Nephron progenitor cell (in vitro differentiated cells): ENCODE measurements around the gene SCRT2.

Experiments
- DNase-seq: peaks from one replicate; pipeline ENCODE4 v3.0.0; 2021
- H3K27ac Mint-ChIP-seq: 2 replicates; pipeline ENCODE4 v1.8.0; 2021; ENCODE audit warnings: mild to moderate bottlenecking, moderate library complexity, mixed read lengths
- H3K27me3 Mint-ChIP-seq: 2 replicates; pipeline ENCODE4 v1.8.0; 2021; ENCODE audit warnings: mild to moderate bottlenecking, low read depth, mixed read lengths; ENCODE audit not compliant: poor library complexity
- H3K36me3 Mint-ChIP-seq: 2 replicates; pipeline ENCODE4 v1.8.0; 2021; ENCODE audit warnings: low read depth, mixed read lengths
- H3K4me1 Mint-ChIP-seq: 2 replicates; pipeline ENCODE4 v1.8.0; 2021; ENCODE audit warnings: mixed read lengths
- H3K4me3 Mint-ChIP-seq: 2 replicates; pipeline ENCODE4 v1.8.0; 2021; ENCODE audit warnings: mild to moderate bottlenecking, moderate library complexity, mixed read lengths
- H3K9me3 Mint-ChIP-seq: 2 replicates; pipeline ENCODE4 v1.8.0; 2021; ENCODE audit warnings: mild to moderate bottlenecking, moderate library complexity, mixed read lengths
- CTCF ChIP-seq: fragments of 200-600 bp; sonication (generic); IDR thresholded peaks from 2 replicates; pipeline ENCODE4 v1.5.0; 2021; ENCODE audit warnings: antibody characterized with exemption

The SCRT2 gene

GRCh38 chr20:689947-690346 is 14.3 kb upstream of the SCRT2 start:
- no peaks in the 10 kb centered on the region for H3K9me3 Mint-ChIP-seq
- peaks cover 24% of the 10 kb centered on the region for H3K4me1 Mint-ChIP-seq
- no peak for DNase-seq
- H3K36me3 Mint-ChIP-seq, result no peaks in the 10 kb centered on the region
- TF ChIP-seq CTCF, result no peak
- H3K27me3 Mint-ChIP-seq, result peaks cover 73% of the 10 kb centered on the region
- H3K27ac Mint-ChIP-seq, result no peak overlapping the region
- H3K4me3 Mint-ChIP-seq, result no peak overlapping the region

- no peak overlapping the region for H3K27ac Mint-ChIP-seq
- peaks cover 73% of the 10 kb centered on the region for H3K27me3 Mint-ChIP-seq
- DNase-seq, result no peak
- no peaks in the 10 kb centered on the region for H3K9me3 Mint-ChIP-seq
- H3K4me1 Mint-ChIP-seq, result peaks cover 24% of the 10 kb centered on the region
- no peaks in the 10 kb centered on the region for H3K36me3 Mint-ChIP-seq
- H3K4me3 Mint-ChIP-seq, result no peak overlapping the region
- TF ChIP-seq CTCF, result no peak
Observed at GRCh38 chr20:689348-689747, 13.7 kb upstream of the SCRT2 start.

GRCh38 chr20:688809-689212 is 13.2 kb upstream of the SCRT2 start:
- Mint-ChIP-seq H3K27me3 (peaks cover 71% of the 10 kb centered on the region), H3K4me1 (peaks cover 24% of the 10 kb centered on the region), H3K4me3 (peak overlapping the region; percentile 37), H3K27ac (no peak overlapping the region), H3K9me3 (no peaks in the 10 kb centered on the region), H3K36me3 (no peaks in the 10 kb centered on the region)
- DNase-seq, result peak; percentile 52
- peak; percentile 24 for TF ChIP-seq CTCF

- DNase-seq, result no peak
- H3K36me3 Mint-ChIP-seq, result no peaks in the 10 kb centered on the region
- no peak overlapping the region for H3K27ac Mint-ChIP-seq
Observed at GRCh38 chr20:687468-688203, 12.0 kb upstream of the SCRT2 start.

GRCh38 chr20:684676-685319 is 9.2 kb upstream of the SCRT2 start:
- Mint-ChIP-seq H3K27ac (no peak overlapping the region), H3K4me1 (peaks cover 24% of the 10 kb centered on the region), H3K9me3 (no peaks in the 10 kb centered on the region), H3K36me3 (no peaks in the 10 kb centered on the region), H3K4me3 (no peak overlapping the region), H3K27me3 (peaks cover 63% of the 10 kb centered on the region)
- no peak for DNase-seq
- TF ChIP-seq CTCF, result no peak

More at GRCh38 chr20:687468-688203, 12.0 kb upstream of the SCRT2 start:
- TF ChIP-seq CTCF, result no peak
- no peak overlapping the region for H3K4me3 Mint-ChIP-seq
- H3K4me1 Mint-ChIP-seq, result peaks cover 24% of the 10 kb centered on the region
- H3K27me3 Mint-ChIP-seq, result peaks cover 62% of the 10 kb centered on the region
- no peaks in the 10 kb centered on the region for H3K9me3 Mint-ChIP-seq

- no peak for TF ChIP-seq CTCF
- H3K4me3 Mint-ChIP-seq, result no peak overlapping the region
- no peaks in the 10 kb centered on the region for H3K36me3 Mint-ChIP-seq
- H3K27ac Mint-ChIP-seq, result no peak overlapping the region
- no peaks in the 10 kb centered on the region for H3K9me3 Mint-ChIP-seq
- no peak for DNase-seq
- no peaks in the 10 kb centered on the region for H3K4me1 Mint-ChIP-seq
- peaks cover 71% of the 10 kb centered on the region for H3K27me3 Mint-ChIP-seq
Observed at GRCh38 chr20:682123-682522, 6.5 kb upstream of the SCRT2 start.
